ENCODE results near the gene SYTL1.
"Not testable (repeated sequence)": the region's sequence is repeated elsewhere in the genome, so short reads cannot be mapped to it uniquely, and the experiment has no call there.

The SYTL1 gene

DNA sequence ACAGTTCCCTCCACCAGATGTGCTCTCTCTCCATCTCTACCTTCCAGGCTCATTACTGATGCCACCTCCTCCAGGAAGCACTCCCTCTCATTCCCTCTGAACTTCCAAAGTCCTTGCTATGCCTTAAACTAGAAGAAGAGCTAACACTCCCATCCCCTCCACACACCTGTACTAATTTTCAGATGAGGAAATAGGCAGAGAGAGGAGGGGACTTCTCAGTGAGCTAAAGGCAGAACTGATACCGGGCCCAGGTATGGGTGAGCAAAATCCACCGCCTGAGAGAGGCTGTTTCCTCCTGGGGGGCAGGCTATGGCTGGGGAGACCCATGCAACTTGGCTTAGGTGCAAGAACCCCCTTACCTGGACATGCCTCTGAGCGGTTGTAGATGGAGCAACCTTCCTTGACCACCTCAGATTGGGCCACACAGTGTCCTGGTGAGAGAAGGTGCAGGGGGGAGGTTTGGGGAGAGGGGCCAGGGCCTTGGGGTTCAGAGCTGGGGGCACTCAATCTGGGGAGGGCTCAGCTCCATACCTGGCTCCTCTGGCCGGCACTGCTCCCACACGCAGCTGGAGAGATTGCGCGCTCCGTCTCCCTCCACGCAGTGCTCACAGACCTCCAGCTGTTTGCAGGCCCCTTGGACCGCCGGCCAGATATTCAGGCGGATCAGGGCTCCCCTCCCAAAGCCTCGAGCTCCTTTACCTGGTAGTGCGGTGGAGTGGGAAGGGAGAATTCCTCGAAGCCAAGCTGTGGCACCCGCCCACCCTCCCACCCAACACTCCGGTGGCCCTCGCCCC is 40.3 kb downstream of the SYTL1 start:
- H3K4me3 ChIP-seq (ENCODE audit: low read depth, low read length): no peak overlapping the region

- H3K4me3 ChIP-seq (ENCODE audit: low read depth, low read length): peak within 1 kb of the TSS; percentile 39
Observed at GRCh38 chr1:27383039-27383605, 41.3 kb downstream of the SYTL1 start, which contains the start of gene CD164L2. CD164L2 (minus strand) TSS chr1:27383333; CDS start chr1:27383239, 94 bp downstream.

GRCh38 chr1:27383661-27384060 is 41.8 kb downstream of the SYTL1 start:
- H3K4me3 ChIP-seq (ENCODE audit: low read depth, low read length): no peak overlapping the region

GRCh38 chr1:27384797-27385196 is 43.0 kb downstream of the SYTL1 start:
- H3K4me3 ChIP-seq (ENCODE audit: low read depth, low read length): not testable (repeated sequence)

GRCh38 chr1:27388337-27389005 is 46.6 kb downstream of the SYTL1 start:
- H3K4me3 ChIP-seq (ENCODE audit: low read depth, low read length): no peak overlapping the region

GRCh38 chr1:27391511-27392095 is 49.8 kb downstream of the SYTL1 start:
- H3K4me3 ChIP-seq (ENCODE audit: low read depth, low read length): peak overlapping the region; percentile 6

DNA sequence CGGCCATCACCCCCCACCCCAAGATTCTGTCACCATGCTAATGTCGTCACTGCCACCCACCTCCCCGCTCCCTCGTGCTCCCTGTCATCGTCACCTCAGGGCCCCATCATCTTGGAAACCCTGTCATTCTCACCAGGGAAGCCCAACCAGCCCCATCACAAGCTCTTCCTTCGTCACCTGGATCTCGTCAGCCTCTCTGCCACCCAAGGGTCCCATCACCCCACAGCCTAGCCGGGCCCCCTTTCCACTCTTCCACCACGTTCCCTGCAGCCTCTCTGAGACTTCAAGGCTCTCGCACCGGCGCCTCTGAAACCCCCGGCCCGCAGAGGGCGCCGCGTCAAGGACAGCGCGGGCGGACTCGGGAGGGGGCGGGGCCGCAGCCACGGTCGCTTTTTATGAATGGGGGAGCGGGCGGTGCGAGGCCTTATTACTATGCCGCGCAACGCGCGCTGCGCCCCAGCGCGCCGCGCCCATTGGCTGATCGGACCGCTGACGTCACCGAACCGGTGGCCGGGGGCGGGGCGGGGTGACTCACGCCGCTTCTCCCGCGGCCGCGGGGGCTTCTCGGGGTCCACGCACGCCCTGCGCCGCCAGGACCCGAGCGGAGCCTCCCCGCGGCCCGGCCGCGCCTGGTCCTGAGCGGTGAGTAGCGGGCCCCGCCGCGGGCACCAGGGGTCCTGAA is 50.4 kb downstream of the SYTL1 start, which contains the start of gene GPR3:
Gene GPR3, plus strand, starts transcription at position 527 of the 682 bp plus-strand sequence. CDS start 1,177 bp downstream, outside the sequence.
- H3K4me3 ChIP-seq (ENCODE audit: low read depth, low read length): peak within 1 kb of the TSS; percentile 76

DNA sequence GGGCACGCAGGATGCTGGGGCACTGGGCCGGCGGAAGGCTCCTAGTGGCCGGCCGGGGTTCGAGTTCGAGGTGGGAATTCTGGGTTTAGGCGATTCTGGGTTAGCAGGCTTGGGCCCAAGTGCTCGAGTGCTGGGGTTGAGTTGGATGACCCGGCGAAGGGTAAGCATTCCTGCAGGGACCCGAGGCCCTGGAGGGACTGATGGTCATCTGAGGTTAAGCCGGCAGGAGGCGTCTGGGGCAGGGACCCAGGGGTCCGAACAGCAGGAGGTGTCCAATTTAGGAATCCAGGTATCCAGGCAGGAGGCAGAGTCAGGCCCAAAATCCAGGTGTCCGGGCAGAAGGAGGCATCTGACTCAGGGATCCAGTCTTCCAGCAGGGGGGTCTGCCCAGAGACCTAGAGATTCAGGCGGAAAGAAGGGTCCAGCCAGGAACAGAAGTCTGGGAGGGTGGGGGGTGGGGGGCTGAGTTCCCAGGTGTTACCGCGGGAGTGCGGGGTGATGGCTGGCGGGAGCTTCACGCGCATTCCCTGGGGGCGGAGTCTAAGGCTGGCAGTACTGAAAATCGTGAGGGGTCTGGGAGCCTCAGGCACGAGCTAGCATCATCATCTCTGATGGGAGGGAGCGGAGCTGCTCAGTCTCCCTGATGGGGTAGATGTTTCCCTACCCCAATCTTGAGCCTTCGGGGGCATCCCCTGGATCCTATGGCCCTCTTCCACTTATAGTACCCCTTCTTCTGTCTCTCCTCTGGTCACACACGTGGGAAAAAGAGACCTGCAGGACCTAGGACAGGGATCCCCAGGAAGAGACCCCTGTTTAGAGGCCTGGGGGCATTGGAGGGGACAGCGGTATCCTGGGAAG is 51.2 kb downstream of the SYTL1 start:
- peak overlapping the region; percentile 76 for H3K4me3 ChIP-seq (ENCODE audit: low read depth, low read length)

DNA sequence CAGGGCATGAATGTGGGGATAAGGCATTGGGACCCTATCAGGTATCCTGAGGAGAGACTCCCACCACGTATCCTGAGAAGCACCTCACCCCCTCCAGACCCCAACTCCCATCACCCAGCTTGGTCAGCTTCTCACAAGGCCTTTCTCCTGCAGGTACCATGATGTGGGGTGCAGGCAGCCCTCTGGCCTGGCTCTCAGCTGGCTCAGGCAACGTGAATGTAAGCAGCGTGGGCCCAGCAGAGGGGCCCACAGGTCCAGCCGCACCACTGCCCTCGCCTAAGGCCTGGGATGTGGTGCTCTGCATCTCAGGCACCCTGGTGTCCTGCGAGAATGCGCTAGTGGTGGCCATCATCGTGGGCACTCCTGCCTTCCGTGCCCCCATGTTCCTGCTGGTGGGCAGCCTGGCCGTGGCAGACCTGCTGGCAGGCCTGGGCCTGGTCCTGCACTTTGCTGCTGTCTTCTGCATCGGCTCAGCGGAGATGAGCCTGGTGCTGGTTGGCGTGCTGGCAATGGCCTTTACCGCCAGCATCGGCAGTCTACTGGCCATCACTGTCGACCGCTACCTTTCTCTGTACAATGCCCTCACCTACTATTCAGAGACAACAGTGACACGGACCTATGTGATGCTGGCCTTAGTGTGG is 51.9 kb downstream of the SYTL1 start:
- H3K4me3 ChIP-seq (ENCODE audit: low read depth, low read length): no peak overlapping the region

DNA sequence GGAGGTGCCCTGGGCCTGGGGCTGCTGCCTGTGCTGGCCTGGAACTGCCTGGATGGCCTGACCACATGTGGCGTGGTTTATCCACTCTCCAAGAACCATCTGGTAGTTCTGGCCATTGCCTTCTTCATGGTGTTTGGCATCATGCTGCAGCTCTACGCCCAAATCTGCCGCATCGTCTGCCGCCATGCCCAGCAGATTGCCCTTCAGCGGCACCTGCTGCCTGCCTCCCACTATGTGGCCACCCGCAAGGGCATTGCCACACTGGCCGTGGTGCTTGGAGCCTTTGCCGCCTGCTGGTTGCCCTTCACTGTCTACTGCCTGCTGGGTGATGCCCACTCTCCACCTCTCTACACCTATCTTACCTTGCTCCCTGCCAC is 52.4 kb downstream of the SYTL1 start:
- no peak overlapping the region for H3K4me3 ChIP-seq (ENCODE audit: low read depth, low read length)

DNA sequence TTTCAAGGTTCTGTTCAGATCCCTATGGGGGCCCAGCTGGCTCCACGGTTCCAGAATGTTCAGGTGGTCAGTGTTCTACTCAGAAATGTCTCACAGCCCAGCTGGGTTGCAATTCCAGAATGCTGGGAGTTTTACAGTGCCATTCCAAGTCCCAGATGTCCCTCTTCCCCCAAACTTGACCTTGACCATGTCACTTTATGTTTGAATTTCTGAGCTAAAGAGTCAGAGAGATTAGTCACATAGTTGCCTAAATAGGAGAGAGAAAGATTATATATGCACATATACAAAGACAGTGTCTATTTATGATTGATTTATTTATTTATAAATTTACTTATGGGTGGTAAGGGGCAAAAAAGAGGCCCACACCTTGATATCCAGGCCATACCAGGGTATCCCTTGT is 53.1 kb downstream of the SYTL1 start:
- H3K4me3 ChIP-seq (ENCODE audit: low read depth, low read length): no peak overlapping the region

DNA sequence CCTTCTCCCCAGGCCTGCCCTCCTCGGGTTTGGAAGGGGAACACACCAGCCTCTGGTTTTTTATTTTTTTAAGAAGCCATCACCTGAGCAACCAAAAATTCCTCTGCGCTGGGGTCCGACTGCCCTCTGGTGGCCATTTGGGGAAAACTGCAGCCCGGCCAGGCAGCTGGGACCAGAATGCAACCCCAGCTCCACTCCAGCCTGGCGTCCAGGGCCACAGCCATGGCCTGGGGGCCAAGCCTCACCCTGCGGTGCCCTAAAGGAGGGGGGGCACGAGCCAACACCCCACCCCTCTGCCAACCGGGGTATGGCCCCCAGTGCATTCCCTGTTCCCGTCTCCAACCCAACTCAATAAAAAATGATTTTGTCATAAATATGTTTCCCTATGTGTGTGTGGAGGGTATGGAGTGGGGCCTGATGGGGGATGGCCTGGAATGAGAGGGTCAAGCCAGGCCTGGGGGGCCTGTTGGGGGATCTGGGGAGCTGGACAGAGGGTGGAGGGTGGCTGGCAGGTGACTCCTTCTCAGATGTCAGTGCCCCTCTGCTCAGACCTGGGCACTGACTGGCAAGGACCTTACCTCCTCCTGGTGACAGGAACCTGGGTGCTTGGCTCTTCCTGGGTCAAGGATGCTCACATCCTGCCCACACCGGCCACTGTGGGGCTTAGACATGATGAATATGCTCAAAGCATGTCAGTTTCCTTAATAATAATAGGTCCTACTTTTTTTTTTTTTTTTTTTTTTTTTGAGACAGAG is 53.8 kb downstream of the SYTL1 start:
- no peak overlapping the region for H3K4me3 ChIP-seq (ENCODE audit: low read depth, low read length)

DNA sequence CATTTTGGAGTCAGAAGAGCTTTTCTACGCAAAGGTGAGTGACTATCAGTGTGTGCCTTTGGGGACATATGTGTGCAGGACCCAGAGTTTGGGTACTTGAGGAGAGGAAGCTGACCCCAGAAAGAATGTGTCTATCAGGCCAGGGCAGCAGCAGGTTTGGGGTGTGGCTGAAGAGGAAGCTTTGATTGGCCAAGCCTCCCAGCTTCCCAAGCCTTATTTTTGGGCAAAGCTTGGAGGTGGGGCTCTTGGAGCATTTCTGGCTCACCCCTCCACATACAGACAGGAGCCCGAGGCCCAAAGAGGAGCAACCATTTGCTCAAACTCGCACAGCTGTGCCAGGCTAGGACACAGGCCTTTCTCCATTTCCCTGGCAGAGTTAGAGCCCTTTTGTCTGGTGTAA is 55.3 kb downstream of the SYTL1 start:
- H3K4me3 ChIP-seq (ENCODE audit: low read depth, low read length): no peak overlapping the region

DNA sequence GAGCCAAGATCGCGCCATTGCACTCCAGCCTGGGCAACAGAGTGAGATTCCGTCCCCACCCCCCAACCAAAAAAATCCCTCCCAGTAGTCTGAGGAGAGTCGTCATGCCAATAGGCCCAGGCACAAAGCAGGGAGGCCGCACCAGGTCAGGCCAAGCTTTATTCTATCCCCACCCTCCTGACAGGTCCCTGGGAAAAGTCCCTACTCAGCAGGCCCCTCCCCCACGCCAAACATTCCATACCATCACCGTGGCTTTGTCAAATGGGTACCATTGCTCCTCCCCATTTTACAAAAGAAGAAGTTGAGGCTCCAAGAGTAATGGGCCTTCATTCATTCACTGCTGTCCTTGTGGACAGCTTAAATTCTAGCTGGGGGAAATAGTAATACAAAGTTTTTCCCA is 55.9 kb downstream of the SYTL1 start:
- no peak overlapping the region for H3K4me3 ChIP-seq (ENCODE audit: low read depth, low read length)

- H3K4me3 ChIP-seq (ENCODE audit: low read depth, low read length): no peak overlapping the region
Observed at GRCh38 chr1:27398405-27399149, 56.8 kb downstream of the SYTL1 start.

- H3K4me3 ChIP-seq (ENCODE audit: low read depth, low read length): no peak overlapping the region
Observed at GRCh38 chr1:27399251-27400025, 57.6 kb downstream of the SYTL1 start.
